ENCODE results near the gene ARHGAP6.

Gene ARHGAP6

GRCh38 chrX:11575332-11575731, 90.4 kb downstream of the ARHGAP6 start:
- DNase-seq (ENCODE audit: low read depth, low spot score) = no peak

GRCh38 chrX:11567528-11568220, 98.0 kb downstream of the ARHGAP6 start:
- DNase-seq (ENCODE audit: low read depth, low spot score) = no peak

DNA sequence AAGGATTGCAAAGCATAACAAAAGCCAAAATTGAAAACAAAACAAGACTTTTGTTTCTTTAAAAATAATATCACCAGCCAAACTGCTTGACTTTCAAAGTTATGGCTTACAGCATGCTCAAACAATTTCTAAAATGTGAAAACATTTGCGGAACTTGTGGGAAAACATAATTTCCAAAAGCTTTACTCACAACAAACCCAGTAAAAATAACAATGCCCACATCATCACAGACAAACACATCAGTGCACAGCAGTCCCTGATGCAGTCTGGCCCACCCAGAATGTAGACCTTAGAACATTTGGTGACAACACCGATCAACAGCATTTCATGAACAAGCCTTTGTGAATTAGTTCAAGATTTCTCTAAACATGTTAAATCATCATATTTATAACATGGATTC, 98.9 kb downstream of the ARHGAP6 start:
- DNase-seq (ENCODE audit: low read depth, low spot score) = no peak

- DNase-seq (ENCODE audit: low read depth, low spot score) = peak; percentile 50
These were observed 99.5 kb downstream of the ARHGAP6 start for GRCh38 chrX:11566173-11566572.

GRCh38 chrX:11564546-11564945, 101.2 kb downstream of the ARHGAP6 start:
- no peak for DNase-seq (ENCODE audit: low read depth, low spot score)

DNA sequence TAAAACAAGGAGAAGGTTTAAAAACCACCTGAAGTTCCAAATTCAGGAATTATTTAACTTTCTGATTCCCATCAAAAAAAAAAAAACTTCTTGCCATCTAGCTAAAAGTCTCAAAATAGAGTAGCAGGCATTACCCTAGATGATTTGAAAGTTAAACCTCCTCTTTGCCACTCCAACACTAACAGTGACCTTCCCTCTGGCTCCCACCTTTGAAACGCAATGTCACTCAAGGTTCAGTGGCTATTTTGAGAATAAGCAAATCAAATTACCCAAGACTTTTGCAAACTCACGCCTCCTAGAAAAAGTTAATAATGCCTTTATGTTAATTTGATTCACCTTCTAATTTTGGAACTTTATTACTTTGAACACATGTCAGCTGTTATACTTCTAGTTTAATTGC, 103.2 kb downstream of the ARHGAP6 start:
- no peak for DNase-seq (ENCODE audit: low read depth, low spot score)

DNA sequence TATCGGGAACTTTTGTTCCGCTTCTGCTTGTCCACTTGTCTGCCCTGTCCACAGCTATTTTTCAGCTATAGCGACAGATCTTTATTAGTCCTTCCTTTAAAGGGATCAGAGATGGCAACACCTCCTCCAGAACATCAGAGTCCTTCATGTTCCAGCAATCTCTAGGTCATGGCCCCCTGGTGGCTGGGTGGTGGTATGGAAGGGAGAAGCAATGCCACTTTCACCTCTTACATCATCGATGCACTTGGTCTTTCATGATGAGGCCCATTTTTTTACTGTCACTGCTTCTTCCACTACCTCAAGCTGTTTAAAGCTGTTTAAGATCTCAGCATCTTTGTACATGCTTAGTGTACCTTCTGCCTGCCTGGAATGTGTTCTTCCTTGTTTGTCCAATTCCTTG, 106.7 kb downstream of the ARHGAP6 start:
- DNase-seq (ENCODE audit: low read depth, low spot score) = no peak

DNA sequence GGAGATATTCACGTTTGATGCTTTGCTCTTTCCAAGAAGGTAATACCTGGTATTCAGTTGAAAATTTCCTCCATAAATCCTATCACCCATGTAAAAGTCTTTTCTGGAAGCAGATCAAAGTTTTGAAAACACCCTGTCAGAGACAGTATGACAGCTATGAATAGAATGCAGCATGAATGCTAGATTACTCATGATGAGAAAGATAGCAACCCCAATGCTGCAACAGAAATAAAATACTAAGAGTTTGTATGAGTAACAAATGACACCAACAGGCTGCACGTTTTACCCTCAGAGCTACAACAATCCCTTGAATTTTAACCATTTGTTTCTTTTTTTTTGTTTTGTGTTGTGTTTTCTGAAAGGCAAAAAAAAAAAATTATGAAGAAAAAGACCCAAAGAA, 108.6 kb downstream of the ARHGAP6 start:
- no peak for DNase-seq (ENCODE audit: low read depth, low spot score)

- no peak for DNase-seq (ENCODE audit: low read depth, low spot score)
These were observed 110.0 kb downstream of the ARHGAP6 start for GRCh38 chrX:11555759-11556158.

DNA sequence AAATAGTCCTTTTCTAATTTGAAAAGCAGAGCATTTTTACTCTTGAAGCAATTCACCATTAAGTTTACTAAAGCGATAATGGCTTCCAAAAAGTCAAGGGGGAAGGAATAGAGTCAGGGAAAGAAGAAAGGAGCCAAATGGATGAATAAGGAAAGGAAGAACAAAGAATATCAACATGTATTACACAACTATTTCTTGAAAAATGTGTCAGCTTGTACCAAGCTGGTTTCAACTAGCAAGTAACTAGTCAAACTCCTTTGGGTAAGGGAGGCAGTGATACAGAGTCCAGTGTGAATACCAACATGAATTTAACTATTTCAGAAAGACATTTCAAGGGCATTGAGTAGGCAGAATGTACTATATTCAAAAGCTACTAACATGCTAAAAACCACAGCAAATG, 112.1 kb downstream of the ARHGAP6 start:
- DNase-seq (ENCODE audit: low read depth, low spot score) = no peak

- no peak for DNase-seq (ENCODE audit: low read depth, low spot score)
These were observed 114.6 kb downstream of the ARHGAP6 start for GRCh38 chrX:11551151-11551550.

GRCh38 chrX:11546917-11547316, 118.8 kb downstream of the ARHGAP6 start:
- DNase-seq (ENCODE audit: low read depth, low spot score) = no peak

DNA sequence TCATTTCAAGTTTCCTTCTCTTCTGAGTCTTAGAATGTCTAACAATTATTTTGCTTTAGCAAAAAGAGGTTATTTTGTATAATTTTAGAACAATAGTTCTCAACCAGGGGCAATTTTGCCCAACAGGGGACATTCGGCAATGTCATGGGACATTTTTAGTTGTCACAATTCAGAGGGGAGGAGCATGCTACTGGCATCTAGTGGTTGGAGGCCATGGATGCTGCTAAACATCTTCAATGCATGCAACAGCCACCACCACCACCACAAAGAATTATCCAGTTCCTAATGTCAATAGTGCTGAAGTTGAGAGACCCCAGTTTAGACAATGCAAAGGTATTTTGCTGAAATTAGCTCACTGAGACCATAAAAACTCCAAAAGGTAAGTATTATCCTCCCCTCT, 122.5 kb downstream of the ARHGAP6 start:
- no peak for DNase-seq (ENCODE audit: low read depth, low spot score)

- no peak for DNase-seq (ENCODE audit: low read depth, low spot score)
These were observed 124.2 kb downstream of the ARHGAP6 start for GRCh38 chrX:11541510-11541909.

GRCh38 chrX:11540532-11541377, 125.0 kb downstream of the ARHGAP6 start:
- DNase-seq (ENCODE audit: low read depth, low spot score) = no peak

GRCh38 chrX:11537141-11537540, 128.6 kb downstream of the ARHGAP6 start:
- DNase-seq (ENCODE audit: low read depth, low spot score) = no peak

DNA sequence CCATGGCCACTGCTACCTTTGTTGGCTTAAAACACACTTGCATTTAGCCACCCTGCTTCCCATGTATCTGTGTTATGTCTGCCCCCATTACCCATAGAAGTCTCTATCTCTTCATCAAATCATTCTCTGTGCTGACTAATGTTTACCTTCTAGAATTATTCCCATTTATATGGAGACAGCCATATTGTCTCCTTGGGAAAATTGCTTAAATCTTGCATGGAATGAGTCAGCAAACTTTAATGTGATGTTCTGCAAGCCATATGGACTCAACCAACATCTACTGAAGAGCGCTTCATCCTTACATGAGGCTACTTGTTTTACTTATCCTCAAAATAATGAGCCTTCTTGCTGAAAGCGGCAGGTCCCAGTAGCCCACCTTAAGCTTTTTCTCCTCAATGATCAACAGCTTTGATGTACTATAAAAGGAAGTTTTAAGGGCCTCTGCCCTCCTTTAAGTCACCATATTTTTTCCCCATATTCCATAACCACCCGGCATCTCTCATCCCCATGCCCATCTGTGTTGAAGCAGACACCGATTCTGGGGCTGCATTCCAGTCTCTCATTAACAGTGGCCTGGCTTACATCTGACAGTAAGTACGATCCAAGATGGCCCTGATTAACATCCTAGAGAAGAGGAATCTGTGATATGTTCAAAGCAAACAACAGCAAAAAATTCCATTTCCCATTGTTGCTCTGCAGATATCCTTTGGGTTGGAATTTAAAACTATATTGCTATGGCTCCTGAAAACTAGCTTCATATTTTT, 130.4 kb downstream of the ARHGAP6 start:
- no peak for DNase-seq (ENCODE audit: low read depth, low spot score)

GRCh38 chrX:11533199-11533651, 132.5 kb downstream of the ARHGAP6 start:
- no peak for DNase-seq (ENCODE audit: low read depth, low spot score)

DNA sequence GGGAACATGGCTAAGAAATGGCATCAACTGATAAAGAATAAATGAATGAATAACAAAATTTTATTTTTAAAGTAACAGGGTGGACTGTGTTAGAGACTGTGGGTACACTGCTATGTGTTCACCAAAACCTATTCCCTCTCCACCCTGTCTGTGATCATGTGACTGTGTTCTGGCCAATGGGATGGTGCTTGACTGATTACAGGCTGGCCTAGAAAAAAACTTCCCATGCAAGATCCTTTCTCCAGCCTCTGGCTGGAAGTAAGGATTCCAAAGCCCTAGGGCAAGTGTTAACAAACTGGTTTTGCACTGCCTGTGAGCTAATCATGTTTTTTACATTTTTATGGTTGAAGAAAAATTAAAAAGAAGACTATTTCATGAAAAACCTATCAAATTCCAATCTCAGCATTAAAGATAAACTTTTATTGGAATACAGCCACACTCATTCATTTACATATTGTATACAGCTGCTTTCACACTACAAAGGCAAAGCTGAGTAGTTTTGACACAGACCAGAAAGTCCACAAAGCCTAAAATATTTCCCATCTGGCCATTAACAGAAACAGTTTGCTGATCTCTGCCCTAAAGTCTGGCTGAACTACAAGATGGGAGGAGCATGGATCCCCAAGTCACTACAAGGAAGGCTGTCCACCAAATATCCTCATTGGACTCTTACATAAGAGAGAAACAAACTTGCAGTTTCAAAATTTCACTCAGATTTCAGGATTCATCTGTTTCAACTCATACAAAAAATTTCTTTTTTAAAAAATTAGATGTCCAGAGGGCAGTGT, 133.2 kb downstream of the ARHGAP6 start:
- no peak for DNase-seq (ENCODE audit: low read depth, low spot score)

- no peak for DNase-seq (ENCODE audit: low read depth, low spot score)
These were observed 134.5 kb downstream of the ARHGAP6 start for GRCh38 chrX:11531226-11531625.

GRCh38 chrX:11530621-11531020, 135.1 kb downstream of the ARHGAP6 start:
- no peak for DNase-seq (ENCODE audit: low read depth, low spot score)
